Iris pigment epithelial cell (primary cell): ENCODE data around the gene CST9.
"Not testable (repeated sequence)": the region's sequence is repeated elsewhere in the genome, so short reads cannot be mapped to it uniquely, and the experiment has no call there.

Experiments used
- DNase-seq: peaks from one replicate; pipeline ENCODE4 v3.0.0-alpha.2; 2011; ENCODE audit warnings: low read depth

CST9 gene

DNA sequence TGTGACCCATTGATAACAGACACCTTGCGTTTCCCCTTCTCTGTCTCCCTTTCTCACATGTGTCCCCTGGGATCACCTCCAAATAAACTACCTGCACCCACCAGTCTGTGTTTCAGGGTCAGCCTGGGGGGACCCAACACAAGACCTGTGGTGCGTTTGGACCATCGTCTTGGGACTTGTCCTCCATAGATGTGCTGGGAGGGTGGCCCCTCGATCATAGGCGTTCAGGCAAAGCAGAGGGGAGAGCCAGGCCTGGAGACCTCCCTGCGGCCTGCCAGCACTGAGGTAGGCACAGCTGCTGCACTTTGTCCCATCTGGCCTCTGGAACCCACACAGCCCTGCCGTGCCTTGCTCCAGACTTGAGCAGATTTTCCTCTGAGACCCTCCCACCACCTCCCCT, 18.1 kb downstream of the CST9 start:
- DNase-seq, result no peak

DNA sequence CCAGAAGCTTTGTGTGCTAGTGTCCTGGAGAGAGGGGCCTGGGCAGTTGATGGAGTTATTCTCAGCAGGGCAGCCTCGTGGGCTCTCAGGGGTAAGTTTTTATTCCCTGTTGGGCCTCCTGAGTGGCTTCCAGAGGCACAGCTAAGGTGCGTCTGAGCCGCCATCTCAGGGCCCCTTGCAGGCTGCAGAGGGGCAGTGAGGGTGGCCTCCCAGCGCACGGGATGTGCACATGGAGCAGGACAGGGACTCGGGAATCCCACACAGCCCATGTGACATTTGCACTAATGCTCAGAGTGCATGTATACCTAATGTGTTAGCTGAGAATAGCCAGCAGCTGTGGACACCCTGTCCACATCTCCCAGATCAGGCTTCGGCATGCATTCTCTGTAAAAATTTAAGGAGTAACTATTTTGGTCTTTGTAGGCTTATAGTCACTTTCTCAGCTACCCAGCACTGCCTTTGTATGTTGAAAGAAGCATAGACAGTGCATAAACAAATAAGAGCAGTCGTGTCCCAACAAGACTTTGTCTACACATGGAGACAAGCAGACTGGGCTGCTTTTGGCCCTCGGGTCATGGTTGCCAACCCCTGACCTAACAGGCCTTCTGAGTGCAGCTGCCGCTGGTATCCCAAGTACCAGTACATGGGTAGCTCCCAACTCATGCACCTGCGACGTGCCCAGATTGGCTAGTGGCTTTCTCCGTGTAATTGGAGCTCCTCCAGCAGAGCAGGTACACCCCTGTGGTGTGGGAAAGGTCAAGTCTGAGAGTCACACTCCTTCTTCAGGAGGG, 18.8 kb downstream of the CST9 start:
- no peak for DNase-seq

DNA sequence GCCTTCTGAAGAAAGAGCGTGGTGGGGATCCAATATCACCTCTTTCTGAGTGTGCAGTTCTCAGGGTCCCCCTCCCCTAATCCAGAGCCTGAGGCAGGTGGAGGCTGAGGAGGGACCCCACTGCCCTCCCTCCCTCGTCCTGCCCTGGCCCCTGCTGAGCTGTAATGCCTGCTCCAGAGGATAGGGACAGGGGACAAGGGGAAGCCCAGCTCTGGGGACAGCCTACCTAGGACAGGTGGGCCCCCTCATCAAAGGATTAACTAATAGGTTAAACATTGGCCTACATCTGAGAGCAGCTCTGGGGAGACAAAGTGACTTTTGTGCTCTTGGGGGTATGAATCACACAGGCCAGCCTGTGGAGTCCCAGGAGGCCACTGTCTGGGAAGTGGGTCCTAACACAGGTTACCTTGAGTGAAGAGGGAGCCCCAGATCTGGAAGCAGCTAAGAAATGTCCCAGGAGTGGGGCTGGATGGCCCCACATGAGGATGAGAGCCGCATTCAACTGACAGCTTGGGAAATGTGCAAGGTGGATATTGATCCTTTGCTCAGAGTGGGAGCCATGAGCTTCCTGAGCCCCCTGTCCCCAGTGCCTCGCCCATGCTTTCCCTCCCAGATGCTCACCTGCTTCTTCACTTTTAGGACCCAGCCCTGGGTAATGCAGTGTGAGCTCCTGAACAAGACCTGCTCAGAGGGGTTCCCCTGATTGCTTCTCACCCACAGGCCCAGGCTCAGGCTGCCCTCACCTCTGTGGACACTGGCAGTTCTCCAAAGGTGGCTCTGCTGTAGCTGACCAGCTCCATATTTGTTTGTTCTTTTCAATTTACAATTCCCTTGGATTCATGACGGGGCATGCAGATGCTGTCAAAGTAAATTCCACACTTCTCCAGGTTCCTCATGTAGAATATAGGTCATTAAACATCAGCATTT, 19.6 kb downstream of the CST9 start:
- DNase-seq, result no peak

DNA sequence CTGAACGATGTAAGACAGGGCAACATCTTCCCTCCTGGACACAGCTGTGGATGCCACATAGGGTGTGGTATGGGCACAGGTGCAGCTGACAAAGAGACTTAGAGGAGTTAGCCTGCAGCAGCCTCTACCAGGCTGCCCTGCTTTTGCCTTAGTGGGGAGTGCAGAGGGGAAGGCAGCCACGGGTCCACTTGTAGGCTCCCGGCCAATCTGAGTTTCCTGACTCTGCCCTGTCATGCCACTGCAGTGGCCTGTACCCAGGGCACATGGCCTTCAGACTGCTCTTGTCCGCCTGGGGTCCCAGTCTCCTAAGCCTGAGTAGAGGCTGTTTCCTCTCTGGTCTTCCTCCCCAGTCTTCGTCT, 20.3 kb downstream of the CST9 start:
- no peak for DNase-seq

DNA sequence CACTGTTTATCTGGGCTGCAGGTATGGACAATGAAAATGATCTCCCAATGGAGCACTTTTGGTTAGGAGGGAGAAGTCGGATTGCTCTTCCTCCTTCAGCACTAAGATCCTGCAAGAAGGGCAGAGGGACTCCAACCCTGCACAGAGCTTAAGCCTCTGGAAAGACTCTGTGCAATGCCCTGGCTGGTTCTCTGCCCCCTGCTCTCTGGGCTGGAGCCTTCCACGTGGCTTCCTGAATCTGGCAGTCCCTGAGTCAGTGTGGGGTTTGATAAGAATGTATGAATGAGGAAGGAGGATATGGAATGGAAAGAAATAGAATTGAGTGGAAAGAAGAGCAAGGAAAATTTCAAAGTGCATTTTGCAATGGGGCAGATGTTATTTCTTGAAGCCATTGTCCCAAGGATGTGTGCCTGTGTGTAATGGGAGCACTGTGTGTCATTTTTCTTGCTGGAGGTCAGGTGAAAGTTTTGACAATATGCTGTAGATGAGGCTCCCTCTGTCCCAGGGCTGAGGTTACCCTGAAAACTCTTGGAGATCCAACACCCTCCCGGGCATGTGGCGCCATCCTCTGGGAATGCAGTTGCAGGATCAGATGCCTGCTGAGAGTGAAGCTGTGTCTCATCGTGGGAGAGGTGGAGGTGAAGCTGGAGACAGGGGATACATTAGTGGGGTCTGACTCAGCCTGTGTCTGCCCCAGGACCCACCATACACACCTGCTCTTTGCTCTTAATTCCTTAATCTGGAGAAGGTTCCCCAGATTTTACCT, 21.1 kb downstream of the CST9 start:
- DNase-seq, result no peak

DNA sequence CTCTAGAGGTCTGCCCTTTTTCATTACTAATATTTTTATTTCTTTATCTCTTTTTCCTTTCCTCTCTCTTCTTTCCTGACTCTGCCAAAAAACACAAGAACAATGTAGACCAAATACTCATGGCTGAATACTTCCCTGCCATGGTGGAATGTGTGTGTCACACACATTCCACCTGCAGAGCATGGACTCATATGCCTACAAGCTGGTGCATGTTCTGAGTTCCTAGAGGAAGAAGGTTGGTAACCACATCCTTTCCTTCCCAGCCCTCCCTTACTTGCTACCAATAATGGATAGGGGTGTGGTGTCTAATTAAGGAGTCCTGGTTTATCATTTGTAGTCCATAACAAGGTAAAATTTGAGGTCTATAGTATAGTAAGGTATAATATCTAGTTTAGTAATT, 22.2 kb downstream of the CST9 start:
- DNase-seq, result no peak

DNA sequence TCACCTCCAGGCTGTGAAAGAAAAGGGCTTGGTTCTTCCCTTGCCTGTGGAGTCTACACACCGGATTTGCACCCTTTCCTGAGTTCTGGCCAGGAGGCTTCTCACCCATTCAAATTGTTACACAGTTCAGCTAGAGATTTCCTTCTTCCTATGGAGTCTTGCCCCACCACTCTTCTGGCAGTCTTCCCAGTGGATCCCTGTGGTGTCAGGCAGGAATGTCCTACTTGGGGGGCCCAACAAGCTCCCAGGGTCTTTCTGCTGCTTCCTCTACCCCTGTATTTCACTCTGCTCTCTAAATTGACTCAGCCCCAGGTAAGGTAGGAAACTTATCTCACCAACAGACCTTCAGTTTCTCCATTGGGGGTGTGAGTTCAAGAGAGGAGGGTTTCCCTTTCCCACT, 23.4 kb downstream of the CST9 start:
- DNase-seq, result no peak

DNA sequence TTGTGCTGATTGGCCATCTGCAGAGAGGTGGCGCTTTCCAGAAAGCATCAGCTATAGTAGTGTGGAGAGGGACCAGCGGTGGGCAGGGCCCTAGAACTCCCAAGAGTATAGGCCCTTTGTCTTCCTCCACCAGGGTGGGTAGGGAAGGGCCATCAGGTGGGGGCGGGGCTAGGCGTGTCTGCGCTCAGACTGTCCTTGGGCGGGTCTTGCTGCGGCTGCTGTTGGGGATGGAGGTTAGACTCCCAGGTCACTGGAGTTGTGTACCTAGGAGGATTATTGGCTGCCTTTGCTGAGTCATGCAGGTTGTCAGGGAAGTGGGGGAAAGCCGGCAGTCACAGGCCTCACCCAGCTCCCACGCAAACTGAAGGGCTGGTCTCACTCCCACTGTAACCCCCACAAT, 23.9 kb downstream of the CST9 start:
- DNase-seq, result not testable (repeated sequence)

DNA sequence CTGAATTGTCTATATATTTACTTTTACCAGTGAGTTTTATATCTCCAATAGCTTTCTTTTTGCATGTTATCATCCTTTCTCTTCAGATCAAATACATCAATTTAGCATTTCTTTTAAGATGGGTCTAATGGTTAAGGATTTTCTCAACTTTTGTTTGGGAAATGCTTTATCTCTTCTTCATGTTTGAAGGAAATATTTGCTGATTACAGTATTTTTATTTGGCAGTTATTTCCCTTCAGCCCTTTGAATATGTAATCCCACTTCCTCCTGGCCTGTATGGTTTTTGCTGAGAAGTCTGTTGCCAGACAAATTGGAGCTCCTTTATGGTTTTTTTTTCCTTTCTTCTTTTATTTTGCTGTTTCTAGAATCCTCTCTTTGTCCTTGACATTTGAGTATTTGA, 30.7 kb downstream of the CST9 start:
- DNase-seq, result no peak

DNA sequence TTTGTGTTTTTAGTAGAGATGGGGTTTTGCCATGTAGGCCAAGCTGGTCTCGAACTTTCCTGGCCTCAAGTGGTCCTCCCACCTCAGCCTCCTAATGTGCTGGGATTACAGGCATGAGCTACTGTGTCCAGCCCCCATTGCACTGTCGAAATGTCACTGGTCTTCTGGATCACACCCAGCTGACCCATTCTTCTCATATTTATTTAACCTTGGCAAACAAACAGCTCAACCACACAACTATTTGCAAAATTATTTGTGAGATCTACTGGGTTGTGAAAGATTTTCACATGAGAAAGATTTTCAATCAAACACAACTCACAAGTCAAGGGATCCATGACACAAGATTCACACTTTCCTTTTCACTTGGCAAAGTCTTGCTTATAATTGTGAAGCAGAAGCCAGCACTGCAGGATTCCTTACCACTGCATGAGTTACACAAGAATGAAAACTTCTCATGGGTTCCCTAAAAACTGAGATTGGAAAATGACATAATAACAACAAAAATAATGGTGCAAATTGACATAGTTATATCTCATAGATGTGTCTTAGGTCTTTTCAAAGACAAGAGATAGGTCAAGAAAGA, 35.4 kb downstream of the CST9 start:
- DNase-seq, result no peak

DNA sequence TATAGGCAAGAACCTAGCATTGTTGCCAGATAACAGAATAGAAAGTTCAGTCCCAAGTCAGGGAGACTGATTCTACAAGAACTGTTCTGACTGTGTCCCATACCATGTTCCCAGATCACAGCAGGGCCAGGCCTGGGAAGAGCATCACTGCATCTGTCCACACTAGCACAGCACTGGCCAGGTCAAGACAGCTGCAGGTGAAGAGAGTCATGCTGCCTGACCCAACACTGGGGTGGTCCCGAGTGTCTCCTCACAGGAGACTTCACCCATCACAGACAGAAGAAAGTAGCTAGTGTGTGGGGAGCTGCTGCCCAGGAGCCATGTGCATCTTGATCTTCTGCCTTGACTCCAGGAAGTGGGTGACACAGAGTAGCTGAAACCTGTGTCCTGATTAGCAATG, 36.1 kb downstream of the CST9 start:
- no peak for DNase-seq

DNA sequence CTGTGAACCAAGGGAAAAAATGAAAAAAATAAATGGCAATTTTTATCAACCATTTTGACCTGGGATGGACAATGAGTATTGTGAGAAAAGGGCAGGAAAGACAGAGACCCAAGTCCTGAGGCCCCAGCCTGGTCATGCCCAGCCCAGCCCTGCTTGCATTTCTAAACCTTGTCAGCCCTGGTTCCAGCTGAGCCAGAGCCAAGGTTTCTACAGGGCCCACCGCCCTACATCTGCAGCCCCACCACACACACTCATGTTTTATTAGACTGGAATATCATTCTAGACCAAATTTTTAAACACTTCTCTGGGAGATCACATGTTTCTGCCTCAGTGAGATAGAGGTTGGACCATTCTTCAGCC, 36.8 kb downstream of the CST9 start:
- DNase-seq, result no peak

DNA sequence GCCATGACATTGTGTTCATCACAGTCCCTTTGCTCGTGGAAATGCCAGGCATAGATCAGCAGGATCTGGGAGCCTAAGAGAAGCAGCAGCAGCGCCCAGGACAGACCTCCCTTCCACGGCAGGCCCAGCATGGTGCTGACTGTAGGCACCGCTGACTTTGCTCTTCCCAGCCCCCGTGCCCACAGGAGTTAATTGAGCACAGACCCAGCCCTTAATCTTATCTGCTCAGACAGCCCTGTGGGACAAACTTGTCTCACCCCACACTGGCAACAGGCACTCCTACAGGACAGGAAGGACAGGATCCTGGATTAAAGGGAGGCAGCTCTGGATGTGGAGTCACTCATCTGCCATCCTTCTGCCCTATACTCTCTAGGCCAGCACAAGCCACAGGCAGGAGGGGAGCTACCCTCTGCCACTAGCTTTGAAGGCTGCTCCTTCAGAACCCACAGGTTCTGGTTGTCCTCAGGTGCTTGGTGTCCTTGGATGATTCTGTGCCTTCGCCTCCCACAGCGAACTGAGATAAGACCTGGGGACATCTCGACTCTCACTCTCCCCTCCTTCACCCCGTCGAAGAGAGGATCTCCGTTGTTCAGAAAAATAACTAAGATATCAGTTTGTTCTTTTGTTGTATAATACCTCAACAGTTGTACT, 37.3 kb downstream of the CST9 start, which contains the start of gene CST9L:
CST9L (minus strand) TSS at position 165 of the 651 bp plus-strand sequence; CDS start at position 131, 34 bp downstream.
- no peak for DNase-seq

DNA sequence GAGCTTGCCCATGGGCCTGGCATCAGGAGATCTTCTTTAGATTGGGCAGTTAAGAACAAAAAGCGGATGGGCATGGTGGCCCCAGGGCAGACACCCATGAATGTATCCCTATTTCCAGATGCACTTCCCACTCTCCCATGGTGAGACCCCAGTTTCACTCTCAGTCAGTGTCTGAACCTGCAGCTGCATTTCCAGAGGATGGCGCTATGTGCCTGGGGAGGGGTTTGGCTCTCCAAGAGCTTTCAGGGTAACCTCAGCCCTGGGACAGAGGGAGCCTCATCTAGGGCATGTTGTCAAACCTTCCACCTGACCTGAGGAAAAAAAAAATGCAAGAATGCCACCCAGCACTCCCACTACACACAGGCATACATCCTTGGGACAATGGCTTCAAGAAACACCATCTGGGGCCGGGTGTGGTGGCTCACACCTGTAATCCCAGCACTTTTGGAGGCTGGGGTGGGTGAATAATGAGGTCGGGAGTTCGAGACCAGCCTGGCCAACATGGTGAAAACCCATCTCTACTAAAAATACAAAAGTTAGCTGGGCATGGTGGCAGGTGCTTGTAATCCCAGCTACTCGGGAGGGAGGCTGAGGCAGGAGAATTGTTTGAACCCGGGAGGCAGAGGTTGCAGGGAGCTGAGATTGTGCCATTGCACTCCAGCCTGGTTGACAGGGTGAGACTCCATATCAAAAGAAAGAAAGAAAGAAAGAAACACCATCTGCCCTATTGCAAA, 39.4 kb downstream of the CST9 start:
- DNase-seq, result no peak

DNA sequence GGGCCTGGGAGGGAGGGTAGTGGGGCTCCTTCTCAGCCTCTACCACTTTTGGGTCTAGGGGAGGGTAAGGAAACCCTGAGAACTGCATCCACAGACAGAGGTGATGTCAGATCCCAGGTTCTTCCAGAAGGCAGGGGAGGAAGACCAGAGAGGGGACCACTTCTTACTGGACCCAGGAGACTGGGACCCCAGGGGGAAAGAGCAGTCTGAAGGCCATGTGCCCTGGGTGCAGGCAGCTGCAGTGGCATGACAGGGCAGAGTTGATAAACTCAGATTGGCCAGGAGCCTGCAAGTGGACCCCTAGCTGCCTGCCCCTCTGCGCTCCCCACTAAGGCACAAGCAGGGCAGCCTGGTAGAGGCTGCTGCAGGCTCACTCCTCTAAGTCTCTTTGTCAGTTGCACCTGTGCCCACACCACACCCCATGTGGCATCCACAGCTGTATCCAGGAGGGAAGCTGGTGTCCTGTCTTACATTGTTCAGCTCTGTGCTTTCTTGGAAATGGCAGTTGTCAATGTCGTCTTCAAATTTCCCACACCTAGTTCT, 40.1 kb downstream of the CST9 start:
- DNase-seq, result no peak

DNA sequence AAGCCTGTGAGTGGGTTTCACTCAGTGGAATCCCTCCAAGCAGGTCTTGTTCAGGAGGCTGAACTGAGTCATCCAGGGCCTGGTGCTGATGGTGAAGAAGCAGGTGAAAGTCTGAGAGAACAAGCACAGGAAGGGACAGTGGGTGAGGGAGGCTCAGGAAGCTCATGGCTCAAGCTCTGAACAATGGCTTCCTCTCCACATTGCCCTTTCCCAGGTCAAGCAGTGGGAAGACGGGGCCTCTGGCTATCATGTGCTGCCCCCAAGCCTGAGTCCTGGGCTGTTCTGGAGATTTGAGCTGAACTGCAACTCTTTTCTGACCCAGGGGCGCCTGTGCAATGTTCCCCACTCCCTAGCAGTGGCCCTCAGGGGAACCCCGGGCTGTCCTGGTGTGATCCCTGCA, 40.8 kb downstream of the CST9 start:
- DNase-seq, result no peak

DNA sequence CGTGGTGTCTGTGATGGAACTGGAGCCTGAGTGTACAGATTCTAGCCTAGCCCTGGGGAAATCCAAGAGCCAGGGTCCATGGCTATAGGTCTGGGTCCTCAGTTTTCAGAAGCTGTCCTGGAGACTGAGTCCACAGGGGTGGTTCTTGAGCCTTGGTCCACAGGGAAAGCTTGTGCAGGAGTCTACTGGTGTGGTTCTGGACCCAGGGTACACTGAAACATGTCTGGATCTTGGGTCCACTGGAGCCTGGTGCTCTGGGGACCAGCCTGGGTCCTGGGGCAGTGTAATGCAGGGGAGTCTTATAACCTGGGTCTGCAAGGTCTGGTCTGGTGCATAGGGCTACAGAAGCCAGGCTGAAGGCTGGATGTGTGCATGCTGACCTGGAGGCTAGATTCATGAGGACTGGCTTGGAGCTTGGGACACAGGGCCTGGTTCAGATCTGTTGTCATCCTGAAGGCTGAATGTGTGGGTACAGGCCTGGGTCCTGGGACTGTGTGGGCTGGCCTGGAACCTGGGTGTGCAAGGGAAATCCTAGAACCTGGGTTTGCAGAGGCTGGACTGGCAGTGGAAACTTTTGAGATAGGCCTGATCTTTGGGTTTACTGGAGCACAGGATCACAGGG, 42.9 kb downstream of the CST9 start:
- no peak for DNase-seq

DNA sequence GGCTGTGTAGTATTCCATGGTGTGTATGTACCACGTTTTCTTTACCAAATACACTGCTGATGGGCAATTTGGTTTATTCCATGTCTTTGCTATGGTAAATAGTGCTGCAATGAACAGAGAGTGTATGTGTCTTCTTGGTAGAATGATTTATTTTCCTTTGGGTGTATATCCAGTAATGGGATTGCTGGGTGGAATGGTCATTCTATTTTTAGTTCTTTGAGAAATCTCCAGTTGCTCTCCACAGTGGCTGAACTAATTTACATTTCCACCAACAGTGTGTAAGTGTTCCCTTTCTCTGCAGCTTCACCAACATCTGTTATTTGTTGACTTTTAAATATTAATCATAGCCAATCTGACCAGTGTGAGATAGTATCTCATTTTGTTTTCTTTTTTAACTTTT, 51.3 kb downstream of the CST9 start:
- no peak for DNase-seq
